GM23338 (cell line): ENCODE measurements around the gene SLC4A2. TPM values are rescaled to one million over a fixed set of nuclear protein-coding genes. Genes with fewer than 3 reads are reported as not detected.

ENCODE experiments used
- ATAC-seq: fragments of 200-7000 bp; cut with Tn5 transposase; 3 replicates; pipeline ENCODE4 v1.9.1; 2020
- DNase-seq: peaks from one replicate; pipeline ENCODE4 v3.0.0-alpha.2; 2015; ENCODE audit warnings: low spot score
- H2AFZ ChIP-seq: fragments of 200-600 bp; sonication (generic); 2 replicates; pipeline ENCODE4 v1.8.0; 2016; ENCODE audit warnings: antibody characterized with exemption, mild to moderate bottlenecking, moderate library complexity
- H3F3A ChIP-seq: fragments of 200-600 bp; sonication (generic); replicated peaks from 2 replicates; pipeline ENCODE4 v1.8.0; 2017; ENCODE audit warnings: antibody characterized with exemption, mixed run types, low read depth
- H3K27ac ChIP-seq: fragments of 200-600 bp; sonication (generic); 2 replicates; pipeline ENCODE4 v1.6.1; 2016; ENCODE audit warnings: low read depth
- H3K27me3 ChIP-seq: fragments of 200-600 bp; sonication (generic); 2 replicates; pipeline ENCODE4 v1.8.0; 2016; ENCODE audit warnings: mild to moderate bottlenecking, mixed run types, moderate library complexity; ENCODE audit not compliant: insufficient read depth
- H3K36me3 ChIP-seq: fragments of 200-600 bp; sonication (generic); 2 replicates; pipeline ENCODE4 v1.8.0; 2016; ENCODE audit warnings: mild to moderate bottlenecking; ENCODE audit not compliant: insufficient read depth
- H3K4me1 ChIP-seq: fragments of 200-600 bp; sonication (generic); 2 replicates; pipeline ENCODE4 v1.8.0; 2016; ENCODE audit warnings: mild to moderate bottlenecking, moderate library complexity; ENCODE audit not compliant: insufficient read depth
- H3K4me2 ChIP-seq: fragments of 200-600 bp; sonication (generic); 2 replicates; pipeline ENCODE4 v1.7.1; 2017; ENCODE audit warnings: mixed run types
- H3K4me3 ChIP-seq: fragments of 200-600 bp; sonication (generic); 2 replicates; pipeline ENCODE4 v1.6.1; 2016; ENCODE audit warnings: mixed run types
- H3K79me2 ChIP-seq: fragments of 200-600 bp; sonication (generic); replicated peaks from 2 replicates; pipeline ENCODE4 v1.8.0; 2017; ENCODE audit warnings: mild to moderate bottlenecking; ENCODE audit not compliant: insufficient read depth
- H3K9me2 ChIP-seq: fragments of 200-600 bp; sonication (generic); 2 replicates; pipeline ENCODE4 v1.8.0; 2017; ENCODE audit not compliant: insufficient read depth
- H4K20me1 ChIP-seq: fragments of 200-600 bp; sonication (generic); replicated peaks from 2 replicates; pipeline ENCODE4 v1.8.0; 2017; ENCODE audit warnings: mild to moderate bottlenecking; ENCODE audit not compliant: insufficient read depth
- H3K27ac Mint-ChIP-seq: 2 replicates; pipeline ENCODE4 v1.8.0; 2020; ENCODE audit warnings: inconsistent platforms, mild to moderate bottlenecking, moderate library complexity, mixed read lengths
- H3K27me3 Mint-ChIP-seq: 3 replicates; pipeline ENCODE4 v1.8.0; 2022; ENCODE audit warnings: low read depth, mild to moderate bottlenecking, moderate library complexity, mixed read lengths, inconsistent platforms; ENCODE audit not compliant: insufficient read depth, poor library complexity
- H3K36me3 Mint-ChIP-seq: 3 replicates; pipeline ENCODE4 v1.8.0; 2021; ENCODE audit warnings: low read depth, mild to moderate bottlenecking, inconsistent platforms, moderate library complexity, mixed read lengths
- H3K4me1 Mint-ChIP-seq: 3 replicates; pipeline ENCODE4 v1.8.0; 2020; ENCODE audit warnings: mild to moderate bottlenecking, inconsistent platforms, mixed read lengths
- H3K4me3 Mint-ChIP-seq: 3 replicates; pipeline ENCODE4 v1.8.0; 2021; ENCODE audit warnings: moderate library complexity, mild to moderate bottlenecking, inconsistent platforms, mixed read lengths
- H3K9me3 Mint-ChIP-seq: 3 replicates; pipeline ENCODE4 v1.8.0; 2020; ENCODE audit warnings: moderate library complexity, mild to moderate bottlenecking, inconsistent platforms, mixed read lengths
- CREB1 ChIP-seq: fragments of 250-450 bp; sonication (Bioruptor Pico); IDR thresholded peaks from 2 replicates; pipeline ENCODE4 v1.5.0; 2020; ENCODE audit warnings: low read depth, mild to moderate bottlenecking, moderate library complexity
- CTCF ChIP-seq, 2 experiments: fragments of 200-600 bp in 1 of 2; sonication (generic) in 1 of 2; conservative IDR thresholded peaks; 2 replicates each; pipeline versions ENCODE4 v1.5.1 to v1.6.1; 2016 to 2017; ENCODE audit warnings: antibody characterized with exemption in 2 of 2, low read depth in 2 of 2, mild to moderate bottlenecking in 2 of 2, moderate library complexity in 1 of 2
- EZH2 ChIP-seq: fragments of 200-600 bp; sonication (generic); IDR thresholded peaks from one replicate; pipeline ENCODE4 v1.8.0; 2017; ENCODE audit warnings: antibody characterized with exemption, mild to moderate bottlenecking, low read depth; ENCODE audit not compliant: unreplicated experiment
- EZH2phosphoT487 ChIP-seq: fragments of 200-600 bp; sonication (generic); IDR thresholded peaks from one replicate; pipeline ENCODE4 v1.8.1; 2018; ENCODE audit warnings: antibody characterized with exemption; ENCODE audit not compliant: unreplicated experiment
- JUNB ChIP-seq: IDR thresholded peaks from one replicate; pipeline ENCODE4 v1.6.1; 2016; ENCODE audit warnings: antibody characterized with exemption; ENCODE audit not compliant: unreplicated experiment
- NANOG ChIP-seq: IDR thresholded peaks from 2 replicates; pipeline ENCODE4 v1.6.1; 2016; ENCODE audit warnings: antibody characterized with exemption, borderline replicate concordance
- POLR2AphosphoS5 ChIP-seq: IDR thresholded peaks from 2 replicates; pipeline ENCODE4 v1.6.1; 2016; ENCODE audit warnings: antibody characterized with exemption, low read depth
- STAT1 ChIP-seq: IDR thresholded peaks from one replicate; pipeline ENCODE4 v1.6.1; 2016; ENCODE audit warnings: antibody characterized with exemption; ENCODE audit not compliant: unreplicated experiment
- ZNF114 ChIP-seq: fragments of 250-450 bp; sonication (Bioruptor Pico); IDR thresholded peaks from 2 replicates; pipeline ENCODE4 v1.5.0; 2020; ENCODE audit warnings: mild to moderate bottlenecking, moderate library complexity
- ZNF331 ChIP-seq: fragments of 250-450 bp; sonication (Bioruptor Pico); IDR thresholded peaks from 2 replicates; pipeline ENCODE4 v1.5.0; 2020; ENCODE audit warnings: low read depth, mild to moderate bottlenecking, moderate library complexity
- ZNF462 ChIP-seq: fragments of 250-450 bp; sonication (Bioruptor Pico); IDR thresholded peaks from 2 replicates; pipeline ENCODE4 v1.5.0; 2020; ENCODE audit warnings: mild to moderate bottlenecking, moderate library complexity
- polyA plus RNA-seq: library from polyadenylated mRNA; unstranded; fragments of >200 nt; fragmentation: Nextera tagmentation; extraction: Ambion mirVana; gene quantifications from 2 replicates; pipeline ENCODE4 v1.2.1, GENCODE V29; 2016
- total RNA-seq: library from RNA; depleted of rRNA; stranded (reverse); fragments of >200 nt; shearing (Covaris generic); gene quantifications from 2 replicates; pipeline ENCODE4 v1.2.3, GENCODE V29; 2014
- TF ChIP-seq, protein P1 (sequence below): IDR thresholded peaks from one replicate; pipeline ENCODE4 v1.6.1; 2018; ENCODE audit warnings: antibody characterized with exemption; ENCODE audit not compliant: unreplicated experiment
- TF ChIP-seq, protein P2 (sequence below): IDR thresholded peaks from 2 replicates; pipeline ENCODE4 v1.6.1; 2016; ENCODE audit warnings: antibody characterized with exemption

SLC4A2 gene
- total and polyA plus RNA-seq, 2 experiments from 2014 or later = 64.8 to 106 TPM

- Mint-ChIP-seq H3K9me3 (peaks cover 2% of the 10 kb centered on the region; the same call in 1 of the 3 replicates), H3K36me3 (peaks cover 43% of the 10 kb centered on the region), H3K4me3 (no peak overlapping the region; the same call in 2 of the 3 replicates), H3K27ac (no peak overlapping the region; the same call in 1 of the 2 replicates), H3K27me3 (peaks cover 26% of the 10 kb centered on the region), H3K4me1 (peaks cover 29% of the 10 kb centered on the region)
- Histone ChIP-seq H3K4me1 (peaks cover 25% of the 10 kb centered on the region), H3K4me3 (no peak overlapping the region), H3K36me3 (peaks cover 5% of the 10 kb centered on the region; the same call in 1 of the 2 replicates), H3K9me2 (no peaks in the 10 kb centered on the region), H3F3A (0 out of 2 replicates have a peak, but pooled peaks cover 15% of the 10 kb centered on the region), H3K27ac (no peak overlapping the region), H2AFZ (no peak overlapping the region), H4K20me1 (peaks cover 12% of the 10 kb centered on the region), H3K27me3 (no peaks in the 10 kb centered on the region), H3K79me2 (peaks cover 6% of the 10 kb centered on the region; the same call in 1 of the 2 replicates), H3K4me2 (no peak overlapping the region)
- TF ChIP-seq EZH2phosphoT487 = no peak
- no peak for TF ChIP-seq JUNB
- TF ChIP-seq EZH2 = no peak
- no peak for TF ChIP-seq STAT1
- no peak for TF ChIP-seq POLR2AphosphoS5
- no peak for TF ChIP-seq CTCF (conservative IDR thresholded peaks at IDR 0.05; ENCODE audit: low read depth in 2 of 2)
- no peak for TF ChIP-seq ZNF462 (CRISPR knock-in tag)
- TF ChIP-seq, protein P1, sequence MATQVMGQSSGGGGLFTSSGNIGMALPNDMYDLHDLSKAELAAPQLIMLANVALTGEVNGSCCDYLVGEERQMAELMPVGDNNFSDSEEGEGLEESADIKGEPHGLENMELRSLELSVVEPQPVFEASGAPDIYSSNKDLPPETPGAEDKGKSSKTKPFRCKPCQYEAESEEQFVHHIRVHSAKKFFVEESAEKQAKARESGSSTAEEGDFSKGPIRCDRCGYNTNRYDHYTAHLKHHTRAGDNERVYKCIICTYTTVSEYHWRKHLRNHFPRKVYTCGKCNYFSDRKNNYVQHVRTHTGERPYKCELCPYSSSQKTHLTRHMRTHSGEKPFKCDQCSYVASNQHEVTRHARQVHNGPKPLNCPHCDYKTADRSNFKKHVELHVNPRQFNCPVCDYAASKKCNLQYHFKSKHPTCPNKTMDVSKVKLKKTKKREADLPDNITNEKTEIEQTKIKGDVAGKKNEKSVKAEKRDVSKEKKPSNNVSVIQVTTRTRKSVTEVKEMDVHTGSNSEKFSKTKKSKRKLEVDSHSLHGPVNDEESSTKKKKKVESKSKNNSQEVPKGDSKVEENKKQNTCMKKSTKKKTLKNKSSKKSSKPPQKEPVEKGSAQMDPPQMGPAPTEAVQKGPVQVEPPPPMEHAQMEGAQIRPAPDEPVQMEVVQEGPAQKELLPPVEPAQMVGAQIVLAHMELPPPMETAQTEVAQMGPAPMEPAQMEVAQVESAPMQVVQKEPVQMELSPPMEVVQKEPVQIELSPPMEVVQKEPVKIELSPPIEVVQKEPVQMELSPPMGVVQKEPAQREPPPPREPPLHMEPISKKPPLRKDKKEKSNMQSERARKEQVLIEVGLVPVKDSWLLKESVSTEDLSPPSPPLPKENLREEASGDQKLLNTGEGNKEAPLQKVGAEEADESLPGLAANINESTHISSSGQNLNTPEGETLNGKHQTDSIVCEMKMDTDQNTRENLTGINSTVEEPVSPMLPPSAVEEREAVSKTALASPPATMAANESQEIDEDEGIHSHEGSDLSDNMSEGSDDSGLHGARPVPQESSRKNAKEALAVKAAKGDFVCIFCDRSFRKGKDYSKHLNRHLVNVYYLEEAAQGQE = no peak
- TF ChIP-seq NANOG = no peak
- TF ChIP-seq, protein P2, sequence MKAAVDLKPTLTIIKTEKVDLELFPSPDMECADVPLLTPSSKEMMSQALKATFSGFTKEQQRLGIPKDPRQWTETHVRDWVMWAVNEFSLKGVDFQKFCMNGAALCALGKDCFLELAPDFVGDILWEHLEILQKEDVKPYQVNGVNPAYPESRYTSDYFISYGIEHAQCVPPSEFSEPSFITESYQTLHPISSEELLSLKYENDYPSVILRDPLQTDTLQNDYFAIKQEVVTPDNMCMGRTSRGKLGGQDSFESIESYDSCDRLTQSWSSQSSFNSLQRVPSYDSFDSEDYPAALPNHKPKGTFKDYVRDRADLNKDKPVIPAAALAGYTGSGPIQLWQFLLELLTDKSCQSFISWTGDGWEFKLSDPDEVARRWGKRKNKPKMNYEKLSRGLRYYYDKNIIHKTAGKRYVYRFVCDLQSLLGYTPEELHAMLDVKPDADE = no peak
- no peak for TF ChIP-seq ZNF114
- TF ChIP-seq ZNF331 (CRISPR knock-in tag) = no peak
- TF ChIP-seq CREB1 (CRISPR knock-in tag) = no peak
- DNase-seq (no peak), ATAC-seq (no peak)
These were observed 16.2 kb downstream of the SLC4A2 start for GRCh38 chr7:151075662-151075971.
